Vagina (tissue), 2 donors: ENCODE measurements around the gene MED13L.

Experiments used
- POLR2A ChIP-seq, 2 donors: fragments of 450-650 bp; IDR thresholded peaks; one replicate each; pipeline ENCODE4 v1.6.1; 2017; ENCODE audit warnings: antibody characterized with exemption in 2 of 2, mild to moderate bottlenecking in 2 of 2, moderate library complexity in 2 of 2
- TF ChIP-seq, protein P1 (sequence below), 3 experiments: fragments of 450-650 bp in 2 of 3; fragments of 200-600 bp in 1 of 3; sonication (generic) in 1 of 3; IDR thresholded peaks; one replicate each; pipeline ENCODE4 v1.5.1; 2017 to 2019; ENCODE audit warnings: antibody characterized with exemption in 3 of 3, mild to moderate bottlenecking in 2 of 3, moderate library complexity in 2 of 3

DNA sequence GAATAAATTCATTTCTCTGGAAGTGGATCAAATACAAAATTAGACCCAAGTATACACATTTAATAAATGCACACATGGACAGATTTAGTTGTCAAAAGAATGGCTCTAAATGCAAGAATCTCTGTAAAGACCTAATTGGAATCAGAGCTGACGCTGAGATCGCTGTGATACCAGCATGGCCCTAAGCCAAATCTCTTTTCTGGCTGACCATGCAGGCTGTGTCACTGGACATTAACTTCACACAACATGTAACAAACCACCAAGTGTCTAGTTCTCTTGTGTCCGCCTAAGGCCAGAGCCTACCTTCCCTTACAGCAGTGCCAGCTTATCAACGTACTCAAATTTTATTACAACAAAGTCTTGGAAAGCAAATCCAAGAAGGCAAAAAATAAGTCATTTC is 127.5 kb downstream of the MED13L start:
- no peak for TF ChIP-seq POLR2A (IDR thresholded peaks at IDR 0.05)
- TF ChIP-seq, protein P1, sequence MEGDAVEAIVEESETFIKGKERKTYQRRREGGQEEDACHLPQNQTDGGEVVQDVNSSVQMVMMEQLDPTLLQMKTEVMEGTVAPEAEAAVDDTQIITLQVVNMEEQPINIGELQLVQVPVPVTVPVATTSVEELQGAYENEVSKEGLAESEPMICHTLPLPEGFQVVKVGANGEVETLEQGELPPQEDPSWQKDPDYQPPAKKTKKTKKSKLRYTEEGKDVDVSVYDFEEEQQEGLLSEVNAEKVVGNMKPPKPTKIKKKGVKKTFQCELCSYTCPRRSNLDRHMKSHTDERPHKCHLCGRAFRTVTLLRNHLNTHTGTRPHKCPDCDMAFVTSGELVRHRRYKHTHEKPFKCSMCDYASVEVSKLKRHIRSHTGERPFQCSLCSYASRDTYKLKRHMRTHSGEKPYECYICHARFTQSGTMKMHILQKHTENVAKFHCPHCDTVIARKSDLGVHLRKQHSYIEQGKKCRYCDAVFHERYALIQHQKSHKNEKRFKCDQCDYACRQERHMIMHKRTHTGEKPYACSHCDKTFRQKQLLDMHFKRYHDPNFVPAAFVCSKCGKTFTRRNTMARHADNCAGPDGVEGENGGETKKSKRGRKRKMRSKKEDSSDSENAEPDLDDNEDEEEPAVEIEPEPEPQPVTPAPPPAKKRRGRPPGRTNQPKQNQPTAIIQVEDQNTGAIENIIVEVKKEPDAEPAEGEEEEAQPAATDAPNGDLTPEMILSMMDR (IDR thresholded peaks at IDR 0.05), result no peak
